GM18517 (cell line): ENCODE results near the gene TANC1.

ENCODE experiments used
- ATAC-seq: cut with Tn5 transposase; IDR thresholded peaks from one replicate; pipeline ENCODE4 v1.9.1; 2021; ENCODE audit warnings: mild to moderate bottlenecking, moderate library complexity; ENCODE audit not compliant: unreplicated experiment

The TANC1 gene

GRCh38 chr2:159153951-159154350 is 185.5 kb downstream of the TANC1 start:
- ATAC-seq, result no peak

GRCh38 chr2:159154366-159154765 is 185.9 kb downstream of the TANC1 start:
- ATAC-seq, result no peak

- no peak for ATAC-seq
Measured at GRCh38 chr2:159155320-159155719, 186.9 kb downstream of the TANC1 start.

GRCh38 chr2:159155791-159156190 is 187.4 kb downstream of the TANC1 start:
- no peak for ATAC-seq

GRCh38 chr2:159156834-159157233 is 188.4 kb downstream of the TANC1 start:
- ATAC-seq, result no peak

GRCh38 chr2:159157361-159158209 is 189.1 kb downstream of the TANC1 start:
- no peak for ATAC-seq

- no peak for ATAC-seq
Measured at GRCh38 chr2:159160412-159160811, 192.0 kb downstream of the TANC1 start.

- no peak for ATAC-seq
Measured at GRCh38 chr2:159160954-159161353, 192.5 kb downstream of the TANC1 start.

GRCh38 chr2:159163930-159164329 is 195.5 kb downstream of the TANC1 start:
- ATAC-seq, result no peak

- no peak for ATAC-seq
Measured at GRCh38 chr2:159164457-159164911, 196.0 kb downstream of the TANC1 start.

GRCh38 chr2:159165048-159165447 is 196.6 kb downstream of the TANC1 start:
- ATAC-seq, result no peak

- ATAC-seq, result no peak
Measured at GRCh38 chr2:159168707-159169106, 200.3 kb downstream of the TANC1 start.

GRCh38 chr2:159169187-159169586 is 200.7 kb downstream of the TANC1 start:
- no peak for ATAC-seq

GRCh38 chr2:159172403-159172802 is 204.0 kb downstream of the TANC1 start:
- ATAC-seq, result no peak

GRCh38 chr2:159174759-159175158 is 206.3 kb downstream of the TANC1 start:
- ATAC-seq, result no peak

- ATAC-seq, result no peak
Measured at GRCh38 chr2:159175182-159175581, 206.7 kb downstream of the TANC1 start.

GRCh38 chr2:159175927-159176326 is 207.5 kb downstream of the TANC1 start:
- no peak for ATAC-seq

- ATAC-seq, result no peak
Measured at GRCh38 chr2:159176555-159176954, 208.1 kb downstream of the TANC1 start.

GRCh38 chr2:159177357-159177756 is 208.9 kb downstream of the TANC1 start:
- no peak for ATAC-seq

- no peak for ATAC-seq
Measured at GRCh38 chr2:159177957-159178356, 209.5 kb downstream of the TANC1 start.

GRCh38 chr2:159179096-159179495 is 210.7 kb downstream of the TANC1 start:
- ATAC-seq, result no peak

- ATAC-seq, result no peak
Measured at GRCh38 chr2:159179696-159180095, 211.3 kb downstream of the TANC1 start.

- ATAC-seq, result no peak
Measured at GRCh38 chr2:159183346-159183745, 214.9 kb downstream of the TANC1 start.
